Measurements from ENCODE around the gene CSTB.

CSTB gene

DNA sequence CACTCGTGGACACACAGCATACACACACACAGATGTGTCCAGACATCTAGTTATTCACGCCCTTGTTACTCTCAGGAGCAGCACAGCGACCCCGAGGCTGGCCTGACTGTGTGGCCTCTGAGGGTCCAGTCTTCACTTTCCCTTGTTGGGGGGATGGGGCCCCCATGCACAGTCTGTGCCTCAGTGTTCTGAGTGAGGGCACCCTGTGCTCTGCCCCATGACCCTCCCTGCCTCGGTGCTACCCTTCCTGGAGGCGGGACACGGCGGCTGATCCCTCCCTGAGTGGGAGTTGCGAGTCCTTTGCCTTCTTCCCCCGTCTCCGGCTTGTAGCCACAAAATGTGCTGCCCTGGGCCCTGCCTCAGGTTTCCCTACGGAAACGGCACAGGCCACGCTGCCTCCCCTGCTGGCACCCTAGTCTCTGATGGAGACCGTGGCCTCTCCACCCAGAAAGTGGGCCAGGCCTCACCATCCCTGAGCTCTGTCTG, 8.6 kb downstream of the CSTB start:
- no peak for DNase-seq (ENCODE audit: low read depth in 3 of 3)

- no peak for DNase-seq (ENCODE audit: low read depth in 3 of 3)
These were observed 9.2 kb downstream of the CSTB start for GRCh38 chr21:43766734-43767497.

- DNase-seq (ENCODE audit: low read depth in 3 of 3) = no peak
These were observed 11.3 kb downstream of the CSTB start for GRCh38 chr21:43764576-43765495.

GRCh38 chr21:43763901-43764523, 12.1 kb downstream of the CSTB start:
- DNase-seq (ENCODE audit: low read depth in 3 of 3) = no peak

- DNase-seq (ENCODE audit: low read depth in 3 of 3) = no peak
These were observed 13.6 kb downstream of the CSTB start for GRCh38 chr21:43762303-43763128.

DNA sequence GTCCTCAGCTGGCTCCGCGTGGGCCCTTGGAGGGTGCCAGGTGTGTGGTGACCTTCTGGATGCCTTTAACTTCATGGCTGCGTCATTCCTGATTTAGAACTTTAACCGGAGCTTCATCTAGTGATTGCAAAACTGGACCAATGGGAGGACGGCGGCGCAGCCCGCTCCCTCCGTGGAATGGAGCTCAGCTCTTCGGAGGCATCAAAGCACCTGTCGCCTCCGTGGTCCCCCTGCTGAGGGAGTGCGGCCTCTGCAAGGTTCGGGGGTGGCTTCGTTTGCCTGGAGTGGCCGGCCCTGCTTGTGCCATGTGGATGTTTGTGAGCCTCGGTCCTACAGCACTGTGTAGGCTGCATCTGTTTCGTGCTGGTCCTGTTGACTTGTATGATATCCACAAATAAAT, 14.2 kb downstream of the CSTB start:
- no peak for DNase-seq (ENCODE audit: low read depth in 3 of 3)

GRCh38 chr21:43760391-43760958, 15.6 kb downstream of the CSTB start:
- no peak for DNase-seq (ENCODE audit: low read depth in 3 of 3)

DNA sequence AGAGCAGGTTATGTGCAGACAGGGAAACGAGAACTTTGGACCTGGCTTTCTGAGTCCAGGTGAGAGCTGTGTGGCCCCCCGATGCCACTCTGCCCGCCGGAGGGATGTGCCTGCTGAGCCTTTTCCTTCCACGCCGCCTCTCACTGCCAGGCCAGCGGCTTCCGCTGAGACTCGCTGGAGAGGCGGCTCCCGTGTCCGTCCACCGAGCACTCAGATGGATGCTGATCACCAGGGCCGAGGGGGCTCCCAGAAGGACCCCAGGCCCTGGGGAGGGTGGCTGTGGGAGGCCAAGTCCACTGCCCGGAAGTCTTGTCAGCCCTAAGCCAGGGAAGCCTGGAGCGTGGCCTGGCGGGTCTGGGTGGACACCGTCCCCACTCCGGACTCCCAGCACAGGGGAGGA, 16.5 kb downstream of the CSTB start:
- no peak for DNase-seq (ENCODE audit: low read depth in 3 of 3)

DNA sequence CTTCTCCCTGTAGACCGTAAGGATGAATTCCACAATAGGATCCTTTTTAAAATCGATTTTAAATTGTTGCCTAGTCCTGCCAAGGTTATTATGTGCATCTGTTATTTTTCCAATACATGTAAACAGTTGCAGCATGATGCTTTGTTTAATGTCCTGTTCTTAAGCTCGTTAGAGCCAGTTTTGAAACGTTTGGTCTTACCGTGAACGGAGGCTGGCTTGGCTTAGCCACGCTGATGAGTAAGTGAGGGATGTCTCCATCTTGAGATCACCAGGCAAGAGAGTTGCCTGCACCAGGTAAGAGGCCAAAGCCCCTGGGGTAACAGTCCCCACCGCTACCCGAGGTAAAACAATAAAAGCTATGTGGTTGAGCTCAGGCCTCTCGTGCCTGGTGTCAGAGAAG, 17.3 kb downstream of the CSTB start:
- DNase-seq (ENCODE audit: low read depth in 3 of 3) = no peak

DNA sequence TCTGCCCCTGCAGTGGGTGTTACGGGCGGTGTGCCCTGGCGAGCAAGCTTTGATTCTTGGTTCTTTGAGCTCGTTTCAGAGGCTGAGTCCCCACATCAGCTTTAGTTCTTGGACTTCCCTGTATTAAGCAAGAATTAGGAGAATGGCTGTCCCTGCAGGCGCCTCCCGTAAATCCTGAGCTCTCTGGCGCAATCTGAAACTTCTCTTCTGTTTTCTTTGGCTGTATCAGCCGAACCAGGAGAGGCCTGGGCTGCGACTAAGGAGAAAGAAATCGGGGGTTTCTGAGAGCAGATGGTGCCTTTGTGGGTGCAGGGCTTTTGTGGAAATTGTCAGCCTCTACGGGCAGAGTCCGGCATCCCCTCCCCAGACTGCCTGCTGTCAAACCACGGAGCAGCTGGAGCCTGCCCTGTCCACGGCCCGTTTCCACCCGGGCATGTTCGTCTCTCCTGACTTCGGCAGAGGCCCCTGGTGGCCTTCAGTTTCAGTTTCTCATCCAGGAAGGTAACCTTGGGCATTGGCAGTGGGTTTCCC, 17.9 kb downstream of the CSTB start:
- no peak for DNase-seq (ENCODE audit: low read depth in 3 of 3)

GRCh38 chr21:43757601-43758000, 18.5 kb downstream of the CSTB start:
- DNase-seq (ENCODE audit: low read depth in 3 of 3) = no peak

DNA sequence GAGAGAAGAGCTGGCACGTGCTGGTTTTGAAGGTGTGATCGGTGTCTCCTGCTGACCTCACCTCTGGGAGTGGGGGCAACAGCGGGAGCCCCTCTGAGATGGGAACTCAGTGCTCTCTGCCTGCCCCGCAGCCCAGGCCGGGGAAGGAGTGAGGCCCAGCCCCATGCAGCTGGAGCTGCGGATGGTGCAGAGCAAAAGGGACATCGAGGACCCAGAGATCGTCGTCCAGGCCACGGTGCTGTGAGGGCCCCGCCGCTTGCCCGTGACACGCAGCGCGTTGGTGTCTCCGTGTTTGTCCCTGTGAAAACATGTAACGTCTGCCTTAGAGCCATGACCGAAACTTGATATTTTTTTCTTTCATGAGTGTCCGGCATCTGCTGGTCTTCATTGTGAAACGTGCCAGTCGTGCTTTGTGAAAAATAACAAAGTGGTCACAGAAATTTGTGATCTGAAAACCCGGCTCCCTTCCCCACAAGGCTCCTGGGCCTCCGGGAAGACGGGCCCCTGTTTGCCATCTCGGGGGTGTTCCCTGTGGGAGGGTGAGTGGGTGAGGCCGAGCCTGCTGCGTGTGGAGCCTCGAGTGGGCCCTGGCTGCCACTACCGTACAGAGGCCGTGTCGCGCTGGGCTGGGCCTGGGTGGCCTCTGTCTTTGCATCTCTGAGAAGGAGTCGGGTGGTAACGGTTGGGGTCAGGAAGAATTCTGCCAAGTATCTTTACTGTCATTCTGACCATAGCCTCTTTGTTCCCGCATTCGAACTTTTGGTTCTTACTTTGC, 20.1 kb downstream of the CSTB start:
- no peak for DNase-seq (ENCODE audit: low read depth in 3 of 3)

- no peak for DNase-seq (ENCODE audit: low read depth in 3 of 3)
These were observed 20.9 kb downstream of the CSTB start for GRCh38 chr21:43754948-43755781.

DNA sequence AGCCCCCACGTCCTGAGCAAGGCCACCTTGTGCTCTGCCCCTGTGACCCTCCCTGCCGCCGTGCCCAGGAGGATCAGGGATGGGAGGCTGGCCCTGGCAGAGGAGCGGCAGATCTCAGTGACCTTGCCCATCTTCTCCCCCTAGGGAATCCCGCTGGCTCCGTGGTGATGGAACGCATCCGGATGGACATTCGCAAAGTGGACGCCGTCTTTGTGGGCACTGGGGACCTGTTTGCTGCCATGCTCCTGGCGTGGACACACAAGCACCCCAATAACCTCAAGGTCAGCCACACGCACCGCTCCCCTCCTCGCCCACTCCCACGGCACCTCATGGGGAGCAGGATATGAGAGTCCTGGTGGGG, 22.7 kb downstream of the CSTB start:
- DNase-seq (ENCODE audit: low read depth in 3 of 3) = no peak

DNA sequence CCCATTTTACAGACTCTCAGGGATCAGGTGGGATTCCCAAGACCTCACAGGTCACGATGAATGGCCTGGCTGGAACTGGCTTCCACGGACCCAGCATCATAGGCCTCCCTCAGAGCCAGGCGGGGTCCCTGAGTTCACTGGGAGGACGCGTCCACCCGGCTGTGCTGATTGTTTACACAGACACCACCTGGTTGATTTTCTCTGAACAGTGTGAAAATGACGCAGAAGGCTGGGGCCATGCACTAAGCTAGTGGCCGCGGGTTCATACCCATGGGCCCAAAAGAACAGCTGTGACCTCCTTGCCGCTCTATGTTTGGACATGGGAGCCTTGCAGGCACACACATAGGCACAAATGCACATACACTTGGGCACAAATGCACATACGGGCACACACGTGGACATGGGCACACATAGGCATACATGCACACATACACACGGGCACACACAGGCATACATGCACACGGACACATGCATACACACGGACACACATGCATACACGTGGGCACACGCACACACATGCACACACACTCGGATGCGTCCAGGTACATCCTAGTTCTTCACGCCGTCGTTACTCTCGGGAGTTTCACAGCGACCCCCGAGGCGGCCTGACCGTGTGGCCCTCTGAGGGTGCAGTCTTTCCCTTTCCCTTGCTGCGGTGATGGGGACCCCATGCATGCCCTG, 23.2 kb downstream of the CSTB start:
- no peak for DNase-seq (ENCODE audit: low read depth in 3 of 3)

GRCh38 chr21:43751955-43752591, 24.0 kb downstream of the CSTB start:
- no peak for DNase-seq (ENCODE audit: low read depth in 3 of 3)

- DNase-seq (ENCODE audit: low read depth in 3 of 3) = no peak
These were observed 25.6 kb downstream of the CSTB start for GRCh38 chr21:43750339-43751033.

Data from stimulated activated CD4-positive, alpha-beta T cell treated with anti-CD3 and anti-CD28 coated beads, TNF-alpha, amount 100 ng/mL, for 4 hours (primary cell).